Right lung (tissue), 5 donors: ENCODE measurements around the gene HAPLN2. TPM values are rescaled to one million over a fixed set of nuclear protein-coding genes. Genes with fewer than 3 reads are reported as not detected.

Experiments used
- DNase-seq, 2 donors: peaks; one replicate each; pipeline ENCODE4 v3.0.0-alpha.2; 2013
- polyA plus RNA-seq, 5 donors: library from polyadenylated mRNA; unstranded; fragments of 120-200 nt; gene quantifications; one replicate each; pipeline versions ENCODE4 v1.2.1 to v1.2.3, GENCODE V29; 2013; ENCODE audit warnings: inconsistent platforms in 1 of 5, low replicate concordance in 1 of 5; ENCODE audit not compliant: insufficient read length in 5 of 5, insufficient read depth in 1 of 5

HAPLN2 gene
- polyA plus RNA-seq, 5 donors, result 0.33 to 0.39 (median 0.33) TPM; not detected in 2

GRCh38 chr1:156644146-156644545 lies 24.9 kb downstream of the HAPLN2 start:
- DNase-seq, result no peak

DNA sequence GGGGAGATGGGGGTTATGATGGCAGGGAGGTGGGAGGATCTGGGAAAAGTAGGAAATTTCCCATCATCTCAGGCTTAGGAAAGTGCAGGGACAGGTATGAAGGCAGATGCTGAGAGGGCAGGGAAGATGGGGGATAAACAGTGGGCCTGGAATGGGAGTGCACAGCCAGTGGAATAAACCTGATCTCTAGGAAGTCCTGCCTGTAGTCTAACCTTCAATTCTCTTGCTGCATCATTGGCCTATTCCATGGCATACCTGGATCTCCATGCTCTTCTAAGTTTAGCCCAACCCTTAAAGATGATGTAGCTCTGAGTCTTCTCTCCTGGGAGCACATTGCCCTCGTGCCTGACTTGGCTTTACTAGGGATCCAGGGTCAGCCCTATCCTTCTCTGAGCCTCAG lies 25.4 kb downstream of the HAPLN2 start:
- no peak for DNase-seq

- DNase-seq, result no peak
Measured at GRCh38 chr1:156645056-156645455, 25.8 kb downstream of the HAPLN2 start.

DNA sequence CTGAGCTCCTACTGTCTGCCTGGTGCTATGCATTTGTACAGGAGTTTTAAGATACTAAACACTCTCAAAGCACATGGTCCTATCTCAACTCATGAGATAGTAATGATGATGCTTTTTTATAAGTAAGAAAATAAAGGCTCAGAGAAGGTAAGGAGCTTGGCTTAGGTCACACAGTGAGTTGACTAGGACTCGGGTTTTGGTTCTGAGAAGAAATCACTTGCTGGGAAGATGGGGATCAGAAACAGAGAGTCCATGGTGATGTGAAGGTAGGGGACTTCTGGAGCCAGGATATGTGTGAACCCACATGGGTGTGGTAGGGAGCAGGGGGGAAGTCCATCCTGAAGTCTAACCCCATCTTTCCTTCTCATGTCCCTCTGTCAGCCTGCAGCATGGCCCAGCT lies 26.5 kb downstream of the HAPLN2 start:
- no peak for DNase-seq

DNA sequence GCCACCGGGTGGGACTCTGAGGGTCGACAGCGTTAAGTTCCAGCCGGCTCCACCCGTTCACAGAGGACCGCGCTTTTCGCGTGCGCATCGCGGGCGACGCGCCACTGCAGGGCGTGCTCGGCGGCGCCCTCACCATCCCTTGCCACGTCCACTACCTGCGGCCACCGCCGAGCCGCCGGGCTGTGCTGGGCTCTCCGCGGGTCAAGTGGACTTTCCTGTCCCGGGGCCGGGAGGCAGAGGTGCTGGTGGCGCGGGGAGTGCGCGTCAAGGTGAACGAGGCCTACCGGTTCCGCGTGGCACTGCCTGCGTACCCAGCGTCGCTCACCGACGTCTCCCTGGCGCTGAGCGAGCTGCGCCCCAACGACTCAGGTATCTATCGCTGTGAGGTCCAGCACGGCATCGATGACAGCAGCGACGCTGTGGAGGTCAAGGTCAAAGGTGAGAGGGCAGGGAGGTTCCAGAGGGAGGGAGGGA lies 27.6 kb downstream of the HAPLN2 start:
- no peak for DNase-seq

DNA sequence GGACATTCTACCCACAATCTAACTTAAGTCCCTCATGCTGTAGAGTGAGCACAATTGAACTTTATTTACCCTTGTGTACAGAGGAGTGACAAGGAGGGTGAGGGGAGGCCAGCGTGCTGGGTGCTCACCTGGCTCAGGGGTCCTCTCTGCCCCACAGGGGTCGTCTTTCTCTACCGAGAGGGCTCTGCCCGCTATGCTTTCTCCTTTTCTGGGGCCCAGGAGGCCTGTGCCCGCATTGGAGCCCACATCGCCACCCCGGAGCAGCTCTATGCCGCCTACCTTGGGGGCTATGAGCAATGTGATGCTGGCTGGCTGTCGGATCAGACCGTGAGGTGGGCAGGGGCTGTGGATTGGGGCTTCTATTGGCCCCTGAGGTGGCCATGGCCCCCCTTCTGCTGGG lies 28.1 kb downstream of the HAPLN2 start:
- no peak for DNase-seq

DNA sequence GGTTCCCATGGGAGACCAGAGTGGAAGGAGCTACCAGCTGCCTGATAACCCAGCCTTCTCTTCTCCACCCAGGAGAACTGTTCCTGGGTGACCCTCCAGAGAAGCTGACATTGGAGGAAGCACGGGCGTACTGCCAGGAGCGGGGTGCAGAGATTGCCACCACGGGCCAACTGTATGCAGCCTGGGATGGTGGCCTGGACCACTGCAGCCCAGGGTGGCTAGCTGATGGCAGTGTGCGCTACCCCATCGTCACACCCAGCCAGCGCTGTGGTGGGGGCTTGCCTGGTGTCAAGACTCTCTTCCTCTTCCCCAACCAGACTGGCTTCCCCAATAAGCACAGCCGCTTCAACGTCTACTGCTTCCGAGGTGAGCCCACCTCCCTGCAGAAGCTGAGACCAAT lies 29.3 kb downstream of the HAPLN2 start:
- no peak for DNase-seq

DNA sequence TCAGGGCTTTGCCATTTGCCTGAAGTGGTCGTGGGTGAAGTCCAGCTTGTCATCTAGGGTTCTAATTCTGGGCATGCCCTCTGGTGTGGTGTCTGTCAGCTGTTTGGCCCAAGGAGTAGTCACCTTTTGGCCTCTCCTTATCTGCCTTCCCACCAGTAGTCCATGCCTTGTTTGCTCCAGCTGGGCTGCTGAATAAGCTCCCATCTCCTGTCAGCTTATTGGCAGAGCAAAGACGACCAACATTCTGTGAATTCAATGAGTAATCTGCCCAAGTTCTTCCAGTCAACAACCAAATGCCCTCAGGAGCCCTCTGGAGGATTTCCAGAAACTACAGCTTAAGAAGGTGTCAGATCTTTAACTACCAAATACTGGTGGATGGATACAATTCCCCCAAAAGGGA lies 29.7 kb downstream of the HAPLN2 start:
- no peak for DNase-seq

- peak in 1 of 2 donors; percentile 36 for DNase-seq
Measured at GRCh38 chr1:156652131-156652991, 33.1 kb downstream of the HAPLN2 start.

GRCh38 chr1:156652992-156653355 lies 33.8 kb downstream of the HAPLN2 start:
- DNase-seq, result no peak

DNA sequence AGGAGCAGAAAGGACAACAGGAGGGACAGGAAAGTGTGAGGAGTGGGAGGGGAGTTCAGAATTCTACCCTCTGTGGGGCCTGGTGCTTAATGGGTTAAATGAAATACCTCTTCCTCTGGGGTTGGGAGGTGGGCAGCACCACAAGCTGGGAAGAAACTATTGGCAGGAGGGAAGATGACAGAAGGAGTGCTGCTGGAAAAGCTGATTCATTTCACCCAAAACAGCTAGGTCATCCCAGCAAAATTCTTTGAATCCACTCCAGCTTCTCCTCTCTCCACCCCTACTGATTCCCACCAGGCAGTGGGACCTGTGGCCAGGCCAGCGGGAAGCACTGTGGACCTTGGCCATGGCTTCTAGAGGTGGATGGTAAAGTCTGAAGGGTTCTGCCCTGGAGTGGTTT lies 35.5 kb downstream of the HAPLN2 start:
- no peak for DNase-seq

DNA sequence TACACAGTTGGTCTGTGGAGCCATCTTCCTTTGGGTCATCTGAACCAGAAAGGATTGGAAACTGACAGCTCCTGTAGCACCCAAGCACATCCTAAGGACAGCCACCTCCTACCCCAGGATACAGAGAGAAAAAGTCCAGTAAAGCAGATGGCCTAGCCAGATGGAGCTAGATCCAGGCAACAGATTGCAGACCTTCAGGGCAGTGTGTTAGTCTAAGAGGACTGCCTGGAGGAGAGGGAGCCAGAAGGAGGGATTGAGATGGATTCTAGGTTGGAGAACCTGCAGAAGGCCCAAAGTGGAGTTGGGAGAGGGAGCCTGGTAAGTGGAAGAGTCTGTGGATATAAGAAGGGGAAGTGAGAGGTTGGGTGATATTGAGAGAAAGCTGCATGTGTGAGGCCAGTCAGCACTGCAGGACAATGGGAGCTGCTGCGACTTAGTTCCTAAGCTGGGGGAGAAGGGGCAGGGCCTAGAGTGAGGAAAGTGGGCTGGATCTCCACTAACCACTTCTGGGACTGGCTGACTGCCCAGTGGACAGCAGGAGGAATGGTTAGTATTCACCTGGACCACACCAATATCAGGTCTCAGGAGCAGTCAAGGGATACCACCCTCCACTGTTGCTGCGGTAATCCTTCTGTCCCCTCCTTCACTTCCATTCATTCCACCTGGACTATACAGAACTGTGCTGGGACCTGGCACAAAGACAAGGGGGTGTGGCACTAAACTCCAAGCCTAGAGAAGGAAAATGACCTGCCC lies 36.1 kb downstream of the HAPLN2 start:
- no peak for DNase-seq

GRCh38 chr1:156655904-156656516 lies 36.8 kb downstream of the HAPLN2 start:
- DNase-seq, result no peak

DNA sequence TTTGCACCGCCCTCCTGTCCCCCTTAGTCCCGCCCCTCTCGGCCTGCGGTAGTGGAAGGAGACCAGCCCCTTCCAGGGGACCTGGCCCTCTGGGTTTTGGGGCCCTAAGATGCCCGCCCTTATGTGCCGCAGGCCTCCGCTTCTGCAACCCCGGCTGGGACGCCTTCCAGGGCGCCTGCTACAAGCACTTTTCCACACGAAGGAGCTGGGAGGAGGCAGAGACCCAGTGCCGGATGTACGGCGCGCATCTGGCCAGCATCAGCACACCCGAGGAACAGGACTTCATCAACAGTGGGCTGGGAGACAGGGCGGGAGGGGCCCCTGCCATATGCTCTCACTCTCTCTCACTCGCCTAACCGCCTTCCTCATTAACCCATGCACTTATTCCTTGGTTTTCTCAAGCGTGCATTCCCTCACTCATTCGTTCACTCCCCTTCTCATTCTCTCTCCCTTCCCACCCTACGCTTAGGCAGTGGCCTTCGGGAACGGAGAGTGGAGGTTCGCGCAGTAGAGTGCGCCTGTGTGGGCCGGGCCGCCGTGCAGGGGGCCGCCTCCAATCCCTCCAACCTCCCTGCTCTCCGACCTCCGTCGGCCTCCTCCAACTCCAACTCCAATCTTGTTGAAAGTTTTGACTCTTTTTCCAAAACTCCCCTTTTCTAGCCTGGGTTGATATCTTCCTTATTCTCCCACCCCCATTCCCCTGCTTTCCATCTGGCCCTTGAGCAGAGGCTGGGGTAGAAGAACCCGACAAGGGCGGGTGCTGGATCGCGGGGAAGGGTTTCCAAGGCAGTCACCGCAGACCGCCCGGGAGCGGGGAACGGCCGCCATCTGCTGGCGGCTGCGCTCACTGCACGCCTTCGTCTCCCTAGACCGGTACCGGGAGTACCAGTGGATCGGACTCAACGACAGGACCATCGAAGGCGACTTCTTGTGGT lies 37.9 kb downstream of the HAPLN2 start:
- DNase-seq, result peak; percentile 72 to 76

GRCh38 chr1:156657741-156658319 lies 38.6 kb downstream of the HAPLN2 start:
- no peak for DNase-seq

GRCh38 chr1:156658496-156658895 lies 39.3 kb downstream of the HAPLN2 start:
- DNase-seq, result no peak

DNA sequence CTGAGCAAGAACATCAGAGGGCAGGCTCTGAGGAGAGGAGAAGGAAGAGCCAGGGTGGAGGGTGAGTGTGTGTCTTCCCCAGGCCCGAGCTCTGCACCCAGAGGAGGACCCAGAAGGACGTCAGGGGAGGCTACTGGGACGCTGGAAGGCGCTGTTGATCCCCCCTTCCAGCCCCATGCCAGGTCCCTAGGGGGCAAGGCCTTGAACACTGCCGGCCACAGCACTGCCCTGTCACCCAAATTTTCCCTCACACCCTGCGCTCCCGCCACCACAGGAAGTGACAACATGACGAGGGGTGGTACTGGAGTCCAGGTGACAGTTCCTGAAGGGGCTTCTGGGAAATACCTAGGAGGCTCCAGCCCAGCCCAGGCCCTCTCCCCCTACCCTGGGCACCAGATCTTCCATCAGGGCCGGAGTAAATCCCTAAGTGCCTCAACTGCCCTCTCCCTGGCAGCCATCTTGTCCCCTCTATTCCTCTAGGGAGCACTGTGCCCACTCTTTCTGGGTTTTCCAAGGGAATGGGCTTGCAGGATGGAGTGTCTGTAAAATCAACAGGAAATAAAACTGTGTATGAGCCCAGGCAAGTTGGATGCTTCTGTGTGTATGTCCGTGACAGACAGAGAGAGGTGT lies 39.8 kb downstream of the HAPLN2 start:
- no peak for DNase-seq

GRCh38 chr1:156659661-156659987 lies 40.4 kb downstream of the HAPLN2 start:
- DNase-seq, result no peak

DNA sequence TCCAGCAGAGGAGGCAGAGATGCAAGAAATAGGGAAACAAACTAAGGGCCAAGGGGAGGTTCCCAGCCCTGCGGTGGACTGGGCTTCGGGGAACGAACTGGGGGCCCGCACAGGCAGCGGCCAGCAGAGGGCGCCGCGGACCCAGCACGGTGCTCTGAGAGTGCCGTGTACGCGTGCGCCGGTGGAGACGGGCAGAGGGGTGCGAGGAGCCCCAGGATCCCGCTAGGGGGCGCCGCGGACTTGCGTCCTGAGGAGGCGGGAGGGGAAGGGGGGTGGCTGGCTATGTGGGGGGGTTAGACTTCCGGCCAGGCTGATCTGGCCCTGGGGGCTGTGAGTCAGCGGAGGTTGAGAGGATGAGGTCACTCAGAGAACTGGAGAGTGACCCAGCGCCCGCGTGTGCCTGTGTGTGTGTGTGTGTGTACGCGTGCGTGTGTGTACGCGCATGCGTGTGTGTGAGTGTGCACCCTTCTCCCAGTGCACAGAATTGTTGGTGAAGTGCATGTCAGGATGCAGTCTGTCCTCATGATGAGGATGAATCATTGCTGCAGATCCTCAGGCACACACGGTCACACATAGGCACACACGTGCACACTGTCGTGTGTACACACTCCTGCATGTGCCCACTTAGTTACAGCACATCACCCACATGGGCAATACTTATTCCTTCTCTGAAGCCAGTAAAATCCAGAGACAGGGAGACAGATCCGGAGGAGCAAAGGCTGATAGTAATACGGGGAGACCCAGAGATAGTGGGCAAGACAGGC lies 41.0 kb downstream of the HAPLN2 start:
- peak; percentile 92 to 93 for DNase-seq

GRCh38 chr1:156660752-156661112 lies 41.5 kb downstream of the HAPLN2 start:
- DNase-seq, result no peak
